ENCODE measurements around the gene ZFP3.
"Not testable (repeated sequence)": the region's sequence is repeated elsewhere in the genome, so short reads cannot be mapped to it uniquely, and the experiment has no call there.

DNA sequence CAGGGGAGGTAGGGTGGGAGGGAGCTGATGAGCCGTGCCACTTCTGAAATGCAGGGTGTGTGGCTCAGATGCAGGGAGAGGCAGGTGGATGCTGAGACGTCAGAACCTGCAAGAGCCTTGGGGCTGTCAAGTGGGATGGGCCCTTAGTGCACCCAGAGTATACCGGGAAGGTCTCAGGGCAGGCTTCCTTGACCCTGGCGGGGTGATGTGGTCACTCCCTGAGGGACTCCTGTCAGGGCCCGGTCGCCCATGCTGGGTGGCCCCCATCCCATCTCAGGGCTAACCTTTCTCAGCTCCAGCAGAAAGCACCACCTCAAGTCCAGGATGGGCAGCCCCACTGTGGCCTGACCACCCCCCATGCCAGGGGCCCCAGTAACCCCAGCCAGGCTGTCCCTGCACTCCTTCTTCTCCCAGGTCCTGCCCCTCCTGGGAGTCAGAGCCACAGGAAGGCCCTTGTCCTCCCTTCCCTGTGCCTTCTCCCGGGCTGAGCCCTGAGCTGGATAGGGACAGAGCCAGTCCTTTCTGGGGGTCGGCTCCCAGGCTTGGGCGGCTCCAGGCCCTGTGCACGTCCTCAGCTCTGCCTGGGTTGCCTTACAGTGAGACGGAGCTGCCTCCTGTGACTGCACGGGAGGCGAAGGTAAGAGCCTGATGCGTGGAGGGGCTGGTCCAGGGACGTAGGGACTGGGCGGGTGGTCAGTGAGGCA, 53.7 kb downstream of the ZFP3 start:
- TF ChIP-seq, protein P1, sequence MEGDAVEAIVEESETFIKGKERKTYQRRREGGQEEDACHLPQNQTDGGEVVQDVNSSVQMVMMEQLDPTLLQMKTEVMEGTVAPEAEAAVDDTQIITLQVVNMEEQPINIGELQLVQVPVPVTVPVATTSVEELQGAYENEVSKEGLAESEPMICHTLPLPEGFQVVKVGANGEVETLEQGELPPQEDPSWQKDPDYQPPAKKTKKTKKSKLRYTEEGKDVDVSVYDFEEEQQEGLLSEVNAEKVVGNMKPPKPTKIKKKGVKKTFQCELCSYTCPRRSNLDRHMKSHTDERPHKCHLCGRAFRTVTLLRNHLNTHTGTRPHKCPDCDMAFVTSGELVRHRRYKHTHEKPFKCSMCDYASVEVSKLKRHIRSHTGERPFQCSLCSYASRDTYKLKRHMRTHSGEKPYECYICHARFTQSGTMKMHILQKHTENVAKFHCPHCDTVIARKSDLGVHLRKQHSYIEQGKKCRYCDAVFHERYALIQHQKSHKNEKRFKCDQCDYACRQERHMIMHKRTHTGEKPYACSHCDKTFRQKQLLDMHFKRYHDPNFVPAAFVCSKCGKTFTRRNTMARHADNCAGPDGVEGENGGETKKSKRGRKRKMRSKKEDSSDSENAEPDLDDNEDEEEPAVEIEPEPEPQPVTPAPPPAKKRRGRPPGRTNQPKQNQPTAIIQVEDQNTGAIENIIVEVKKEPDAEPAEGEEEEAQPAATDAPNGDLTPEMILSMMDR (IDR thresholded peaks at IDR 0.05; ENCODE audit: poor library complexity), result not testable (repeated sequence)
- not testable (repeated sequence) for TF ChIP-seq EZH2 (IDR thresholded peaks at IDR 0.05; ENCODE audit: borderline replicate concordance); EZH2phosphoT487 (IDR thresholded peaks at IDR 0.05; ENCODE audit: low read depth, severe bottlenecking, unreplicated experiment)

All from hepatocyte (in vitro differentiated cells).